SHP77 (cell line): ENCODE measurements around the gene TPRKB.
"Not testable (repeated sequence)": the region's sequence is repeated elsewhere in the genome, so short reads cannot be mapped to it uniquely, and the experiment has no call there.

Experiments
- DNase-seq, 2 experiments: peaks; one replicate each; lab custom pipeline; 2025; lab: John Stamatoyannopoulos, UW

The TPRKB gene

DNA sequence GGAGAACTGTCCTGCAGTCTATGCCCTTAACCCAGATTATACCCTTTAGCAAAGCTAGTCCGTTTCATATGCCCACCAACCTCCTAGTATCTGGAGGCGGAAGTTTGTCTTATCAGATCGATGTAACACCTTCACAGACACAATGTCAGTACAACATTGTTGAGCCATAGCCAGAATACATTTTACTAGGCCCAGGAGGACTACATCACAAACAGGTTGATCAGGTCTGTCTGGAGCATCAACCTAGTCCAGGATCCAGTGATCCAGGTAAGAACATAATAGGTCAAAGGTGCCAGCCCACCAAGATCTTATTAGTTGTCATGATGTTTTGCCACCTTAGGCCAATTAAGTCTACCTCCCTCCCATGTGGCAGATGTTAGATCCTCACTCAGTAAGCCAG is 2.0 kb upstream of the TPRKB start:
- no peak for DNase-seq

DNA sequence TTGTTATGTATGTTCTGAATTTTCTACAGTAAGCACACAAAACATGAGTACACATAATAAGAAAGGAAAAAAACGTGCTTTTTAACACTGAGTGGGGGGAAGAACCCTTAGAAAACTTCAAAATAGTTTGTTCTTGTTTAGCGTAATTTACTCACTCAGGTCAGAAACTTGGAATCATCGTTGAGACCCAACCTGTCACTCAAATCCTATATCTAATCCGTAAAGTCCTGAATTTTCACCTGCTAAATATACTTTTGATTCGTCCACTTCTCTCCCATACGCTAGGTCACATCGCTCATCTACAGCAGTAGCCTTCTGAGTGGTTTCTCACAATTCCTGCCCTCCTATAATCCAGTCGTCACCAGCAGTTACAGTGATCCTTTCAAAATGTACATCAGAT is 767 bp downstream of the TPRKB start:
- no peak for DNase-seq

DNA sequence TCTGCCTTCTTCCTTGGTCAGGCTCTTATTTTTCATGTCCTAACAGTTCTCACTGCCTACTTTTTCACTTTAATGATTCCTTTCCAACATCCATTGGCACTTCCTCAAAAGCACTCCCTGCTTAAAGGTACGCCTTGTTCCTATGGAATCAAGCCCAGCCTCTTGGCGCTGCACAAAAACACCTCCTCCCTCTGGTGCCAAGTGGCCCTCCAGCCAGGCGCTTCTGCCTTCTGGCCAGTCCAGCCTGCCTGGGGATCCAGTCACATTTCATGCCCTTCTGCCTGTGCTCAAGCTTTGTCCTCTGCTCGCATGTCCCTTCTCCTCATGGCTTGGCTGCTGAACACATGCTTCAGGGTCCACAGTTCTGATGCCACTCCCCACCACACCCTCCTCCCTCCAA is 6.3 kb downstream of the TPRKB start:
- DNase-seq, result no peak

DNA sequence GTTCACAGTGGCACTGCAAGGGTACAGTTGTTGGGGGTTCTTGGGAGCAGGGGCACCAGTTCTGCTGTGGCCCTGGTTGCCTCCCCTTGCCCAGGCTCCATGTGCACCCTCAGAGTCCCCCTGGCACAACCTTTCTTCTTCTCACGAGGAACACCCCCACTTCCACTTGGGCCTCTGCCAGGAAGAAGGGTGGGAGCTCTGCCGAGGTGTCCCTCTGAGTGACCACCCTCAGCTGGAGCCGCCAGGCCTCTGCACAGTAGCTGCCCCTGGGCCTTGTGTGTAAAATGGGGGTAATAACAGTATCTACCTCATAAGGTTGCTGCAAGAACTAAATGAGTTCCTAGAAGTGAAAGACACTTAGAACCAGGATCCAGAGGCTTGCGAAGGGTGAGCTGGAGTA is 8.4 kb downstream of the TPRKB start:
- no peak for DNase-seq

DNA sequence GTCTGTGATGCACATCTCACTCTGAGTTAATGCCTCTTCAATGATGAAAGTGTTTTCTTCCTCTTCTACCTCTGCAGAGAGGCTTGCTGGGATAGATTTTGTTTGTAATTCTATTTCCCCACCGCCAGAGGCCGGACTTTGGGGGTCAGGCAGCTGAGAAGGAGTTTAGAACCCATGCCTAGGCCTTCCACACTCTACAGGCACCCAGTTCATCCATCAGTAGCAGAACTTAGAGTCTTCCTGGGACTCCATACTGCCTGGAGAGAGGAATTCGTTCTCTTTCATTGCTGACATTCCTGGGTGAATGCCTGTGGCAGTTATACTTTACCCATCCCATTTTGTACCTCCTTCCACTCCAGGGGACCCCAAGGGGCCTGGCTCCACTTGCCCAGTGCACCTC is 9.1 kb downstream of the TPRKB start:
- DNase-seq, result no peak

DNA sequence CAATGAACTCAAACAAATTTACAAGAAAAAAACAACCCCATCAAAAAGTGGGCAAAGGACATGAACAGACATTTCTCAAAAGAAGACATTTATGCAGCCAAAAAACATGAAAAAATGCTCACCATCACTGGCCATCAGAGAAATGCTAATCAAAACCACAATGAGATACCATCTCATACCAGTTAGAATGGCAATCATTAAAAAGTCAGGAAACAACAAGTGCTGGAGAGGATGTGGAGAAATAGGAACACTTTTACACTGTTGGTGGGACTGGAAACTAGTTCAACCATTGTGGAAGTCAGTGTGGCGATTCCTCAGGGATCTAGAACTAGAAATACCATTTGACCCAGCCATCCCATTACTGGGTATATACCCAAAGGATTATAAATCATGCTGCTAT is 10.5 kb downstream of the TPRKB start:
- not testable (repeated sequence) for DNase-seq

DNA sequence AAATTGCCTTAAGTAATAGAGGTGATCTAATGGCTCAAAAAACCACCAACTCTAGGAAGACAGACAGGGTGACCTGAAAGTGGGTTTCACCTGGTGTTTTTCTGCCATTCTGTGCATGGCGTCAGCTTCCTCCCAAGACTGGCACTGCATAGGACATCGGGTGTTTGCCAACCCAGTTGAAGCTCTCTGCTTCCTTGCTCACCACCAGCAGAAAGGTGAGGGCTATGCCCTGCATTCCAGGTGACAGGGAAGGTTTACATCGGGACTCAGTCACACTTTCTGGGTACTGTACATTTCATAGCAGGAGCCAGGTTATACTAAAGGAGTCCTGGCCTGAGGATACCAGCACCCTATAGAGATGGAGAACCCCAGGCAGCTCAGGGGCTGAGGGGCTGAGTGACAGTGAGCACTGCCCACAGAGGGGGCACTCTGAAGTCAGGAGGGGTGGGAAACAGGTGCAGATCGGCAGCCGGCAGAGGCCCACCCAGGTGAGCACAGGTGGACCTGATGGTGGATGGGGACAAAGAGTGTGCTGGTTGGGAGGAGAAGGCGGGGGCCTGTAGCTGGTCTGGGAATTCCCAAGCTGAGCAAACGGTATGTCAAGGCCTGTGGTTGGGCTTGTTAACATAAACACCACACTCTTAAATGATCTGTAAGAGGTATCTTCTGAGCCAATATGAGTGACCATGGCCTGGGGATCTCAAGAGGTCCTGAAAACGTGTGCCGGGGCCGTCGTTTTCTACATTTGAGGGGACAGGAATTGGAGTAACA is 18.1 kb downstream of the TPRKB start:
- DNase-seq, result no peak

DNA sequence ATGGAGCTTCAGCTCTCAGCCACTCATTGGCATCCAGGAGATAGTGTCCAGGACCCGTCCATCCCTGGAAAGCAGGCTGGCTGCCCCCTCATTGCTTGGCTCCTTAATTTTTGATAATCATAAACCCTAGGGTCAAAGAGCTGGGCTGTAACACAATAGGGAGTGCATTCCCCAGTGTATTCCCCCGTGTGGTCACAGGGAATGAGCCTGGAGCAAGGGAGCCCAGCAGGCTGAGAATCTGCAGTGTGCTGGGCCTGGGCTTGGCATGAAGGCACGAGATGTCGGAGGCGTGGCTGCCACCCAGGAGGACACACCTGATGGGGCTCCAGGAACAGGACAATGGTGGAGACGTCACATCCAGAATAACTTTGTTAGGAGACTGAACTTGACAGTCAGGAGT is 18.7 kb downstream of the TPRKB start:
- DNase-seq, result no peak

DNA sequence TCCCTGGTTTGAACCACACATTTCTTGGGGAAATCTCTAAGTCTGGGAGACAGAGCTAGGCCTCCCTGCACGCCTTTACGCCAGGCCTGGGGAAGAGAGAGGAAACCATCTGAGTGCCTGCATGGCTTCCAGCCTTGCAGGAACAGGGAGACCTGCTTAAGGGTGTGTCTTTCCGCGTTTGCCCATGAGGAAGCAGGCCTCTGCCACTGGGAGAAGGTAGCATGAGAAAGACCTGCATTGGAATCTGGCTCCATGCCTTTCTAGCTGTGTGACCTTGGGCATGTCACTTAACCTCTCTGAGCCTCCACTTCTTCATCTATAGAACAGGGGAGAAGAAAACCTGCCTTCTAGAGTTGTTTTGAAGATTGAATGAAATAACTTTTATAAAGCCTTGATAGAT is 19.4 kb downstream of the TPRKB start:
- not testable (repeated sequence) for DNase-seq

DNA sequence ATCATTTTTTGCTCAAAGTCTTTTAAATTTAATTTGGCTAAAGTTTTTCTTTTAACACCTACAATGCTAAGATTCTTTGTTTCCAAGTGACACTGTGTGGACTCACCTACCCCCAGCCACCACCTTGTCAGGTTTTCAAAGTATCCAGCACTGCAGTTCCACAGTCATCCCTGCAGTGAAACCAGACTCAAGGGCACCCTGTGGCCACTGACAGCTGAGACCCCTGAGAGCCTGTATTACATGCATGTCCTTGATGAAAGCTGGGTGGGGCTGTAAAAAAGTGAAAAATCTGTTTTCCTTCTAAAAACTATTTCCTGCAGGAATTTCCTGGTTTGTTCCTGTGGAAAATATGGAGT is 19.9 kb downstream of the TPRKB start:
- DNase-seq, result no peak

DNA sequence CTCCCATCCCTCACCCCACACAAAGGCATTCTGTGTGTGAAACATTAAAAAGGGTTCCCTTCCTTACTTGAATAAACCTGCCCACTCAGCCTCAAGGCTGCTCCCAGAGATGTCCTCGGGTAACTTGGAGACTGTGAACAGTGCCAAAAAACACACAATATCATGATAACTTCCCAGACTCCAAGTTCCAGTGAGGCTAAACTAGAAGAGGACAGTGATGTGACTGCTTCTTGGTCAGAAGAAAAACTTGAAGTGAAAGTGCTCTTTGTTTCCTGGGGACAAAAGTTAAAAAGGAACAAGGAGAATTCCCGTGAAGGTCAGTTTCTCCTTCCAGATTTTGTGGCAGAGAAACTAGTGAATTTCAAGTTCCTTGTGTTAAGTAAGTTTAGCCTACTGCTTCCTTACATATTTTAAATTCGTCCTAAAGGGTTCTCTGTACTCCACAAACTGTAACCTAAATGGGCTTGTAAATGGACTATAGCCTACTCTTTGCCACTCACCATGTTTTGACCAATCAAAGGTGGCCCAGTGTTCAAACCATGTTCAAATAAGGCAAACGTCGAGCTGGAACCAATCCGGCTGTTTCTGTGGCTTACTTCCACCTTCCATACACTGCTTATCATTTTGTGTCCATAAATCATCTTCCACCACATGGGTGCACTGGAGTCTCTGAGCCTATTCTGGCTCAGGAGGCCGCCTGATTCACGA is 20.4 kb downstream of the TPRKB start:
- peak in 1 of 2 experiments; percentile 9 for DNase-seq

DNA sequence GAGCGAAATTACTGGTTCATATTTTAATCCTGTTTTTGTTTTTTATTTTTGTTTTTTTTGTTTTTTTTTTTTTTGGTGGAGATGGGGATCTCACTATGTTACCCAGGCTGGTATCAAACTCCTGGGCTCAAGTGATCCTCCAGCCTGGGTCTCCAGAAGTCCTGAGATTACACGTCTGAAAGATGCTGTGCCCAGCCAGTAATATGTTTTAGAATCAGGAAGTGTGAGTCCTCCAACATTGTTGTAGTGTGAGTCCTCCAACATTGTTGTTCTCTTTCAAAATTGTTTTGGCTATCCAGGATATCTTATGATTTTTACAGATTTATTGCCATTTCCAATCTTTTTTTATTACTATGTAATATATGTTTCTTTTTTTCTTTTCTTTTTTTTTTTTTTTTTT is 23.1 kb downstream of the TPRKB start:
- DNase-seq, result no peak

DNA sequence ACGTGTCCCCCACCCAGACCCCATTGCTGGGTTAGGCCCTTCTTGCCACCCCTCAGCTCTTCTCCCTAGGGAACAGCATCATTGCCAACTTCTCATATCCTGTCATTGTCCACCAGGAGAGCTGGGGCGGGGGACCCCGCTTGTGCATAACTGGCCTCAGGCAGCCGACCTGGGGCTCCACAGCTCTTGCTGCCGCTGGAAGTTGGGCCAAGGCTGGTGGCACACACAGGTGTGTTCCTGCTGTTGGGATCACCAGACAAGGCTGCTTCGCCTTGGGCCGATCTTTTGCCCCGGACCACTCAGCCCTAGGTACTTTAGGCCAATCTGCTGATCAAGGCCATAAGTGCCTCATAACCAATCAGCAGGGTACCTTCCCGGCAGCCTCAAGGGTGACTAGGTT is 28.6 kb downstream of the TPRKB start:
- DNase-seq, result no peak

DNA sequence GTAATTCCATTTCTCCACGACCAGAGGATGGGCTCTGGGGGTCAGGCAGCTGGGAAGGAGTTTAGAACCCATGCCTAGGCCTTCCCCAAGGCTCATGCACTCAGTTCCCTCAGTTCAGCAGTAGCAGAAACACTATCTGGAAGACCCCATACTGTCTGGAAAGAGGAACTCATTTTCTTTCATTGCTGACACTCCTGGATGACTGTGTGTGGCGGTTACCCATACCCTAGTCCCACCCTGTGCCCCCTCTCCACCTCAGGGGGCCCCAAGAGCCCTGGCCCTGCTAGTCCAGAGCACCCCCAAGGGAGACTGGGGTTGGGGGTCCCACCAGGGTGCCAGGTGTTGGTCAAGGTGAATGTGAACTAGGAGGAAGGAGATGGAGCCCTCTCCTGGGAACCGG is 29.5 kb downstream of the TPRKB start:
- no peak for DNase-seq

DNA sequence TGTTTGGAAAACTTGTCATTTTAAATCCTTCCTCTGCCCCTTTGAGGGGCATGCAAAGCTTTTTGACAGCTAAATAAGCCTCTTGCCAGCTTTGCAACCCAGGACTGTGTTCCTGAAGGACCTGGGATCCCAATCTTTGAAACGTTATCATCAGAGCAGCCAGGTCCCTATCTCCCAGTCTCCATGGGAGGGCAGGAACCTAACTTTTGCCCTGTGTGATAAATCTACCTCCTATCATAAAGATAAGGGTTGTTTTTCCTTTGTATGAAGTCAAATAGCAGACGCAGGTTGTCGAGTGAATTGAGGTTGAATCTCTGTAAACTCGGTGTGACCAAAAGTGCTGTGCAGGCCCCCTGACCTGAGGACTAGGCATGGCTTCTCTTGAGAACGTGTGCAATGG is 30.1 kb downstream of the TPRKB start:
- no peak for DNase-seq

DNA sequence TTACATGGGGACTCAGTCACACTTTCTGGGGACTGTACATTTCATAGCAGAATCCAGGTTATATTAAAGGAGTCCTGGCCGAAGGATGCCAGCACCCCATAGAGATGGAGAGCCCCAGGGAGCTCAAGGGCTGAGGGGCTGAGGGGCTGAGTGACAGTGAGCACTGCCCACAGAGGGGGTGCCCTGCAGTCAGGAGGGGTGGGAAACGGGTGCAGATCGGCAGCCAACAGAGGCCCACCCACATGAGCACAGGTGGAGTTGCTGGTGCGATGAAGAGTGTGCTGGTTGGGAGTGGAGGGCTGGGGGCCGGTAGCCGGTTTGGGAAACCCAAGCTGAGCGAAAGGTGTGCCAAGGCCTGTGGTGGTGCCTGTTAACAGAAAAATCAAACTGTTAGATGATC is 32.1 kb downstream of the TPRKB start:
- DNase-seq, result no peak

DNA sequence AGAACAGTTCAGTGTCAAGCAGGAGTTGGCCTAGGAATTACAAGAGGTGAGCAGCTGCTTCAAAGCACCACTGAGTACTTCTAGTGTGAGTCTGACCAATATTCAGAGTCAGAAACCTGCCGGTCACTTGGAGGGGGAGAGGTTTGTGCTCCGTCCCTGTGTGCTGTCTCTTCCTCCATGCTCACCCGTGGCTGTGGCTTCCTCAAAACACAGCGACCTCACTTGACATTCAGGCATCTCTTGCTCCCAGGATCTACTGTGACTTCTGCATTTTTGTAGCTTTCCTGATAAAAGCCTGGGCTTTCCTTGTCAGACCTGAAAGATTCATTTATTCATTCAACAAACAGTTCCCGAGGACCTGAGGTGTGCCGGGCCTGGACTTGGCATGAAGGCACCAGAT is 32.9 kb downstream of the TPRKB start:
- DNase-seq, result no peak

DNA sequence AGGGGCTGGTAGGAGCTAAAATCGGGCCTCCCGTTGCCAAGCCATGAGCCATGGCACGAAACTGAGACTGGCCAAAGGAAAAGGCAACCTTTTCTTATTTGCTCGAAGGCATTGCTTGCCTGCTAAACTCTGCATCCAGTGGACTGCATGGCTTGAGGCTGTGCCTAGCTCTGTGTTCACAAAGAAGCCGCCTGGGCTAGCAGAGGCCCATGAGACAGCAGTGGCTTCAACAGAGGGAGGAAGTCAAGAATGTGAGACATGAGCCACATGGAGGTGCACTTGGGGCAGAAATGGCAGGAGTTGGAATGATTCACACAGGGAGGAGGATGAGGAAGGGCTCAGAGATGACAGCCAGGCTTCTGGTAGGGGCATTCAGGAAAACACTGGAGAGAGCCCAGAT is 33.5 kb downstream of the TPRKB start:
- no peak for DNase-seq

DNA sequence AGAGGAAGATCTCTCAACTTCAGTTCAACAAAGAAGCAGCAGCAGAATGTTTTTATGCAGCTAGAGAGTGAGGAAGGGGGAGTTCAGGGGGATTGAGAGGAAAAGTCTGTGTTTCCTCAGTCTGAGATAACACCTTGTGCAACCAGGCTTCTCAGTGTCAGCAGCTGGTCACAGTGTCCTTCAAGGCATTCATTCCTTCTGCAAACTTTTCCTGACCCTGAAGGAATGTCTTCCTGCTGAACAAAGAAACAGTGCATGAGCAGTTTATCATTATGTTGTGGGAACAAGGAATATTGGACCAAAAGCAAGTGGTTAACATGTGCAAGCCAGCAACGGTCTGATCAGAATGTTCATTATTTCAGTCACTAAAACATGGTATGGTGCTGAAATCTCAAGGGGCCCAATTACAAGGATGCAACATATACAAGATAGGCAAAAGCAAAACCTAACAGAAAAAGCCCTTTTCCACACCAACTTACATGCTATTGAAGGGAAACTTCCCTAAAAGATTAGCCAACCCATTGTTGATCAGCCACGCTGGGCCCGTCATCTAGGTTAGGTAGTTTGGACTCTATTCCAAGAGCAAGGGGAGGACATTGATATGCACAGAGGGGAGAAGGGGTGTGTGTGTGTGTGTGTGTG is 34.2 kb downstream of the TPRKB start:
- DNase-seq, result not testable (repeated sequence)

DNA sequence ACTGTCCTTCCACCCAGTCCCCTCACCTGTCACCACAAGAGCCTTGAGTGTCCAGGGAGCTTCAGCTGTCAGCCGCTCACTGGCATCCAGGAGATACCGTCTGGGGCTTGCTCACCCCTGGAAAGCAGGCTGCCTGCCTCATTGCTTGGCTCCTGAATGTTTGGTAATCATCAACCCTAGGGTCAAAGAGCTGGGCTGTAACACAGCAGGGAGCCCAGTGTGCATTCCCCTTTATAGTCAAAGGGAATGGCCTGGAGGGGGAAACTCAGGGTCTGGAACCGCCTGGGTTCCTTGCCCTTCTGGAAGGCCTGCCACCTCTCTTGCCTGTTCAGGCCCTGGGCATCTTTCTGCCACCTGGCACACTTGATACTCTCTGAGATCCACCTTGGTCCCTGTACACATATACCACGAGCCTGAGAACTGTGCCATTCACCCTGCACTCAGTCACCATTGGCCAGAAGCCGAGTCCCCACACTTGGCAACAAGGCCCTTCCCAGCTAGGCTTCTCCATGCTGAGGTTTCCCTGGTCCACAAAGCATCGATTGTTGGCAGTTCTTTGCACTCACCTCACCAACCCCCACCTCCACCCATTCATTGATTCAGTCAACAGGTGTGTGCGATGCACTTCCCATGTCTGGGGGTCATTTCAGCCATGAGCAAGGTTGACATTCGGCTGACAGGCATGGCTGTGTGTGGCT is 35.0 kb downstream of the TPRKB start:
- DNase-seq, result no peak

DNA sequence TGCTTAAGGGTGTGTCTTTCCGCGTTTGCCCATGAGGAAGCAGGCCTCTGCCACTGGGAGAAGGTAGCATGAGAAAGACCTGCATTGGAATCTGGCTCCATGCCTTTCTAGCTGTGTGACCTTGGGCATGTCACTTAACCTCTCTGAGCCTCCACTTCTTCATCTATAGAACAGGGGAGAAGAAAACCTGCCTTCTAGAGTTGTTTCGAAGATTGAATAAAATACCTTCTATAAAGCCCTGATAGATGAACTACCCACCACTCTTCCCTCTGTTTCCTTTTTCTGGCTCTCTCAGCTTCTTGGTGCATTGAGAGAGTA is 35.7 kb downstream of the TPRKB start:
- DNase-seq, result not testable (repeated sequence)

DNA sequence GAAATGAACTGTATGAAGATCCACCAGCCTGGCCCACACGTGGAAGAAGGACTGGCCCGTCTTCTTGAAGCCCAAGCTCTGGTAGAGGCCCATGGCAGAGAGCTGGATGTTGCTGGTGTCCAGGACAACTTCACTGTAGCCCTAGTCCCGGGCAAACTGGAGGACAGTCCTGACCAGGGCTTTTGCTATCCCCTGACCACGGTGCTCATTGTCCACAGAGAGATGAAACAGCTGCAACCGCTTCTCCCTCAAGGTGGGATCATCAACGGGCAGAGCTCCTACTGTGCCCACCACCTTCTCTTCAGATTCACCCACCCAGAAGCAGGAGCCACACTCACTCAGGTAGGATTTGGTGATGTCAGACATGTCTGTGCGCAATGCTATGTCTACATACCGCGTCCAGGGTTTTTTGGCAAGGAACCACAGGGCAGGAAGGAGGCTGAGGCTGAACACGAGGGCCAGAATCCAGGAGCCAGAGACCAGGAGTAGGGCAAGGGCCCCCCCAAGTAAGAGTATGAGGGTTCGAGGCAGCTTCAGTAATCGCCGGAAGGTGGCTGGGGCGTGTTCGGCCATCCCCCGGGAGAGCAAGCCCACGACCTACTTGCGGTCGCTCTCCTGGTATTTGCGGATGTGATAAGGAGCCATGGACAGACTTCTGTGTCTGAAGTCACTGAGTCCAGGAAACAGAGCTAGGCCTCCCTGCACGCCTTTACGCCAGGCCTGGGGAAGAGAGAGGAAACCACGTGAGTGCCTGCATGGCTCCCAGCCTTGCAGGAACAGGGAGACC is 36.3 kb downstream of the TPRKB start:
- DNase-seq, result no peak
